ENCODE results near the gene ADGRL1.

GRCh38 chr19:14139944-14140343 is 66.0 kb downstream of the ADGRL1 start:
- TF ChIP-seq CTCF (IDR thresholded peaks at IDR 0.05 in 4 of 5, conservative IDR thresholded peaks at IDR 0.05 in 1 of 5) (no peak), POLR2A (IDR thresholded peaks at IDR 0.05) (no peak)
